MM.1S (cell line): ENCODE measurements around the gene USP6NL.
A peak's percentile ranks its signal among the peaks of the same experiment; 100 is the strongest.

Experiments
- DNase-seq: peaks from one replicate; pipeline ENCODE4 v3.0.0-alpha.2; 2015
- H2AFZ ChIP-seq: fragments of 300-600 bp; sonication (generic); 2 replicates; pipeline ENCODE4 v1.6.0; 2016; ENCODE audit warnings: antibody characterized with exemption, low read length
- H3F3A ChIP-seq: fragments of 300-600 bp; sonication (generic); 2 replicates; pipeline ENCODE4 v1.6.1; 2016; ENCODE audit warnings: mild to moderate bottlenecking, antibody characterized with exemption, low read length, moderate library complexity, mixed read lengths; ENCODE audit not compliant: insufficient read depth
- H3K27ac ChIP-seq: fragments of 300-600 bp; sonication (generic); 2 replicates; pipeline ENCODE4 v1.5.1; 2016; ENCODE audit warnings: mild to moderate bottlenecking, low read length
- H3K27me3 ChIP-seq: fragments of 300-600 bp; sonication (generic); replicated peaks from 2 replicates; pipeline ENCODE4 v1.6.0; 2016; ENCODE audit warnings: low read length; ENCODE audit not compliant: insufficient read depth
- H3K36me3 ChIP-seq: fragments of 300-600 bp; sonication (generic); replicated peaks from 2 replicates; pipeline ENCODE4 v1.6.1; 2016; ENCODE audit warnings: mild to moderate bottlenecking, low read length, mixed read lengths; ENCODE audit not compliant: insufficient read depth
- H3K4me1 ChIP-seq: fragments of 300-600 bp; sonication (generic); 2 replicates; pipeline ENCODE4 v1.6.1; 2016; ENCODE audit warnings: low read length, mixed read lengths
- H3K4me2 ChIP-seq: fragments of 300-600 bp; sonication (generic); 2 replicates; pipeline ENCODE4 v1.6.0; 2016; ENCODE audit warnings: low read depth, low read length
- H3K4me3 ChIP-seq: fragments of 300-600 bp; sonication (generic); 2 replicates; pipeline ENCODE4 v1.5.1; 2016; ENCODE audit warnings: low read length, mixed read lengths
- H3K79me2 ChIP-seq: fragments of 300-600 bp; sonication (generic); 2 replicates; pipeline ENCODE4 v1.6.1; 2016; ENCODE audit warnings: mixed run types, low read length, mixed read lengths
- H3K9ac ChIP-seq: fragments of 300-600 bp; sonication (generic); 2 replicates; pipeline ENCODE4 v1.6.1; 2016; ENCODE audit warnings: low read length, mixed read lengths
- H3K9me2 ChIP-seq: fragments of 300-600 bp; sonication (generic); replicated peaks from 2 replicates; pipeline ENCODE4 v1.6.1; 2016; ENCODE audit warnings: mild to moderate bottlenecking, low read length, mixed read lengths; ENCODE audit not compliant: insufficient read depth
- H3K9me3 ChIP-seq: fragments of 300-600 bp; sonication (generic); replicated peaks from 2 replicates; pipeline ENCODE4 v1.6.1; 2016; ENCODE audit warnings: mild to moderate bottlenecking, low read length, mixed read lengths; ENCODE audit not compliant: insufficient read depth
- H4K20me1 ChIP-seq: fragments of 300-600 bp; sonication (generic); 2 replicates; pipeline ENCODE4 v1.6.1; 2016; ENCODE audit warnings: mild to moderate bottlenecking, low read length, moderate library complexity, mixed read lengths; ENCODE audit not compliant: insufficient read depth
- EZH2 ChIP-seq: fragments of 300-600 bp; sonication (generic); optimal IDR thresholded peaks from 2 replicates; pipeline ENCODE3; 2017; ENCODE audit warnings: low read depth, mild to moderate bottlenecking, antibody characterized with exemption, low read length, mixed read lengths
- EZH2phosphoT487 ChIP-seq: fragments of 300-600 bp; sonication (generic); IDR thresholded peaks from 2 replicates; pipeline ENCODE4 v1.6.1; 2018; ENCODE audit warnings: antibody characterized with exemption, low read length
- TF ChIP-seq, protein P1 (sequence below): fragments of 300-600 bp; sonication (generic); IDR thresholded peaks from 2 replicates; pipeline ENCODE4 v1.5.1; 2016; ENCODE audit warnings: antibody characterized with exemption, low read length, mixed read lengths

Gene USP6NL

DNA sequence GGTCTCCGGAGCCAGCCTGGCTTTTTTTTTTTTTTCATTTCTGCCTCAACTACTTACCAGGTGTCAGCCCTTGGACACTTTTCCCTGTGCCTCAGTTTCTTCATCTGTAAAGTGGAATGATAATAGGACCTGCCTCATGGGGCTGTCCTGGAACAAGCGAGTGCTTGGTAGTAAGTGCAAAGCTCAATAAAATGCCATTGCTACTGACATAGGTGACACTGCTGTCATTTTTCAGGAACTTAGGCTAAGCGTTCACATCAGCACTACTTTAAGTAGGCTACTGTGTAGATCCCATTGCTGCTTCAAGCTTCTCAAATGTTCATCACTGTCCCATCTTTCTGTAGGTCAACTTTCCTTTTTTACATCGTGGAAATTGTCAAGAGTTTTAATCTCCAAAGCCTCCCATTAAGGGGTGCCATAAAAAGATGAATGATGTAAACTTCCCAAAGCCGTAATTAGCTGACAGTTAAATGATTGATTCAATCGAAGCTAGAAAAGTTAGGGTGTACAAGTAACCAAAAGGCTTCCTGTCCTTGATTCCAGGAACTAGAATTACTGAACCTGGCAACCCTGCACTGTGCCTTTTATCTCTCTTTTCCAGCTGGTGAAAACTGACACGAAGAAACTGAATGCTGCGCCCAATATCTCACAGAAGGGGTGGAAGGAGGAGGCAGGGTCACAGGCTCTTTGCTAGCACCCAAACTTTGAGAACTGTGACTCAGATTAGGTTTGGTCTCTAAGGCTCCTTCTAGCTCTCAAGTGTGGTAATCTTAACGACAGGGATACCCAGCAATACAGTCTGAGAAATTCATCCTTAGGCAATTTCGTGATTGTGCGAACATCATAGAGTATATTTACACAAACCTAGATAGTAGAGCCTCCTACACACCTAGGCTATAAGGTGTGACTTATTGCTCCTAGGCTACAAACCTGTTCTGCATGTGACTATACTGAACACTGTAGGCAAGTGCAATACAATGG lies 861 bp upstream of the USP6NL start:
- H3K36me3 ChIP-seq = no peaks in the 10 kb centered on the region
- H3K79me2 ChIP-seq = 0 out of 2 replicates have a peak, but pooled peaks cover 12% of the 10 kb centered on the region
- peaks cover 10% of the 10 kb centered on the region; the same call in 1 of the 2 replicates for H3K27me3 ChIP-seq
- DNase-seq = no peak
- peak overlapping the region; percentile 95 for H2AFZ ChIP-seq
- peaks cover 5% of the 10 kb centered on the region; the same call in 1 of the 2 replicates for H3K4me1 ChIP-seq
- TF ChIP-seq EZH2phosphoT487 (no peak), EZH2 (no peak)
- TF ChIP-seq, protein P1, sequence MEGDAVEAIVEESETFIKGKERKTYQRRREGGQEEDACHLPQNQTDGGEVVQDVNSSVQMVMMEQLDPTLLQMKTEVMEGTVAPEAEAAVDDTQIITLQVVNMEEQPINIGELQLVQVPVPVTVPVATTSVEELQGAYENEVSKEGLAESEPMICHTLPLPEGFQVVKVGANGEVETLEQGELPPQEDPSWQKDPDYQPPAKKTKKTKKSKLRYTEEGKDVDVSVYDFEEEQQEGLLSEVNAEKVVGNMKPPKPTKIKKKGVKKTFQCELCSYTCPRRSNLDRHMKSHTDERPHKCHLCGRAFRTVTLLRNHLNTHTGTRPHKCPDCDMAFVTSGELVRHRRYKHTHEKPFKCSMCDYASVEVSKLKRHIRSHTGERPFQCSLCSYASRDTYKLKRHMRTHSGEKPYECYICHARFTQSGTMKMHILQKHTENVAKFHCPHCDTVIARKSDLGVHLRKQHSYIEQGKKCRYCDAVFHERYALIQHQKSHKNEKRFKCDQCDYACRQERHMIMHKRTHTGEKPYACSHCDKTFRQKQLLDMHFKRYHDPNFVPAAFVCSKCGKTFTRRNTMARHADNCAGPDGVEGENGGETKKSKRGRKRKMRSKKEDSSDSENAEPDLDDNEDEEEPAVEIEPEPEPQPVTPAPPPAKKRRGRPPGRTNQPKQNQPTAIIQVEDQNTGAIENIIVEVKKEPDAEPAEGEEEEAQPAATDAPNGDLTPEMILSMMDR = no peak
- peak overlapping the region; percentile 92 for H3K4me2 ChIP-seq
- H3K9ac ChIP-seq = peak overlapping the region; percentile 68; the same call in 1 of the 2 replicates
- H3K27ac ChIP-seq = no peak overlapping the region
- H3K9me2 ChIP-seq = no peaks in the 10 kb centered on the region
- no peaks in the 10 kb centered on the region for H3K9me3 ChIP-seq
- no peaks in the 10 kb centered on the region for H4K20me1 ChIP-seq
- peak overlapping the region; percentile 79 for H3K4me3 ChIP-seq
- 0 out of 2 replicates have a peak, but pooled peaks cover 3% of the 10 kb centered on the region for H3F3A ChIP-seq

GRCh38 chr10:11610826-11611247 lies 613 bp downstream of the USP6NL start:
- H3K27ac ChIP-seq = no peak overlapping the region
- no peaks in the 10 kb centered on the region for H3K36me3 ChIP-seq
- H3K9me3 ChIP-seq = no peaks in the 10 kb centered on the region
- H3K79me2 ChIP-seq = 0 out of 2 replicates have a peak, but pooled peaks cover 12% of the 10 kb centered on the region
- TF ChIP-seq EZH2phosphoT487 (no peak), EZH2 (no peak)
- TF ChIP-seq, protein P1 = no peak
- peak overlapping the region; percentile 66 for H3K4me3 ChIP-seq
- peaks cover 5% of the 10 kb centered on the region; the same call in 1 of the 2 replicates for H3K4me1 ChIP-seq
- H3K27me3 ChIP-seq = peaks cover 12% of the 10 kb centered on the region
- no peaks in the 10 kb centered on the region for H4K20me1 ChIP-seq
- 0 out of 2 replicates have a peak overlapping the region, but pooled peaks have one; percentile 44 for H3K9ac ChIP-seq
- H3F3A ChIP-seq = 0 out of 2 replicates have a peak, but pooled peaks cover 3% of the 10 kb centered on the region
- peak; percentile 33 for DNase-seq
- H2AFZ ChIP-seq = 0 out of 2 replicates have a peak overlapping the region, but pooled peaks have one; percentile 19
- no peaks in the 10 kb centered on the region for H3K9me2 ChIP-seq
- H3K4me2 ChIP-seq = peak overlapping the region; percentile 56

DNA sequence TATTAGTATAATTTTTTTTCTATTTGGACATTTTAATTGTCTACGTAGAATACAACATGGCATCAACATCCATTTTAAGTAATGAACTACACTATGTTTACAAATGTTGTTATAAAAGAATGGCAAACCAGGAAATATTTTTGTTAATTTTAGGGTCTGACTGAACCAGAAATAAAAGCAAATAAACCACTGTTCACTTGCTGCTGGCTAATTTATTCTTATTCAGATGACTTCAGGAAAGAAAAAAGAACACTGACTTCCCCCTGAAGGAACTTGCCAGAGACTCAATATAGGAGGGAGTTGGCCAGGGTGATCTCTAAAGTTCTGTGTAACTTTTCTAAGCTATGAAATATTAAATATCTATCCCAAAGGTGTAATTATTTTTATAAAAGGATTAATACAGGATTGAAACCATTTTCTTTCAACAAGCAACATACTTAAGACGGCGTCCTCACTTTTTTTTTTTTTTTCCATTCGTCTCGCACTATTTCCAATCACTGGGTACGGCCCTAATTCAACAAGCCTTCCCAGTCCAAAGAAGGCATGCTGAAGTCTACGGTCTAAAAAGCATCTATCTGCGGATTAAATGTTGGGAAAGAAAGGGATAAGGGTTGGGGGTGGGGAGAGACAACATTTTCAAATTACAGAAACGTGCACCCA lies 1.2 kb downstream of the USP6NL start:
- Histone ChIP-seq H4K20me1 (no peaks in the 10 kb centered on the region), H3K9me2 (no peaks in the 10 kb centered on the region), H3K9me3 (no peaks in the 10 kb centered on the region), H3K27me3 (peaks cover 17% of the 10 kb centered on the region), H3F3A (peaks cover 3% of the 10 kb centered on the region; the same call in 1 of the 2 replicates), H3K27ac (no peak overlapping the region), H3K36me3 (no peaks in the 10 kb centered on the region), H3K4me1 (peaks cover 8% of the 10 kb centered on the region), H2AFZ (0 out of 2 replicates have a peak overlapping the region, but pooled peaks have one; percentile 19), H3K79me2 (0 out of 2 replicates have a peak, but pooled peaks cover 12% of the 10 kb centered on the region), H3K9ac (no peak overlapping the region), H3K4me3 (peak overlapping the region; percentile 66), H3K4me2 (peak overlapping the region; percentile 56)
- DNase-seq = no peak
- no peak for TF ChIP-seq EZH2phosphoT487
- TF ChIP-seq, protein P1 = no peak
- TF ChIP-seq EZH2 = no peak
